GM21576 (cell line): ENCODE data around the gene DAND5.
A peak's percentile ranks its signal among the peaks of the same experiment; 100 is the strongest.
"Not testable (repeated sequence)": the region's sequence is repeated elsewhere in the genome, so short reads cannot be mapped to it uniquely, and the experiment has no call there.

Experiments
- ATAC-seq: cut with Tn5 transposase; IDR thresholded peaks from one replicate; pipeline ENCODE4 v1.9.1; 2021; ENCODE audit warnings: mild to moderate bottlenecking, moderate library complexity; ENCODE audit not compliant: unreplicated experiment

DAND5 gene

GRCh38 chr19:12965017-12965811 lies 4.2 kb upstream of the DAND5 start:
- peak; percentile 55 for ATAC-seq

GRCh38 chr19:12965812-12966135 lies 3.6 kb upstream of the DAND5 start:
- no peak for ATAC-seq

GRCh38 chr19:12967907-12968306 lies 1.5 kb upstream of the DAND5 start:
- no peak for ATAC-seq

GRCh38 chr19:12970070-12970820 lies 869 bp downstream of the DAND5 start:
- ATAC-seq: no peak

GRCh38 chr19:12973236-12973635 lies 3.9 kb downstream of the DAND5 start:
- ATAC-seq: no peak

DNA sequence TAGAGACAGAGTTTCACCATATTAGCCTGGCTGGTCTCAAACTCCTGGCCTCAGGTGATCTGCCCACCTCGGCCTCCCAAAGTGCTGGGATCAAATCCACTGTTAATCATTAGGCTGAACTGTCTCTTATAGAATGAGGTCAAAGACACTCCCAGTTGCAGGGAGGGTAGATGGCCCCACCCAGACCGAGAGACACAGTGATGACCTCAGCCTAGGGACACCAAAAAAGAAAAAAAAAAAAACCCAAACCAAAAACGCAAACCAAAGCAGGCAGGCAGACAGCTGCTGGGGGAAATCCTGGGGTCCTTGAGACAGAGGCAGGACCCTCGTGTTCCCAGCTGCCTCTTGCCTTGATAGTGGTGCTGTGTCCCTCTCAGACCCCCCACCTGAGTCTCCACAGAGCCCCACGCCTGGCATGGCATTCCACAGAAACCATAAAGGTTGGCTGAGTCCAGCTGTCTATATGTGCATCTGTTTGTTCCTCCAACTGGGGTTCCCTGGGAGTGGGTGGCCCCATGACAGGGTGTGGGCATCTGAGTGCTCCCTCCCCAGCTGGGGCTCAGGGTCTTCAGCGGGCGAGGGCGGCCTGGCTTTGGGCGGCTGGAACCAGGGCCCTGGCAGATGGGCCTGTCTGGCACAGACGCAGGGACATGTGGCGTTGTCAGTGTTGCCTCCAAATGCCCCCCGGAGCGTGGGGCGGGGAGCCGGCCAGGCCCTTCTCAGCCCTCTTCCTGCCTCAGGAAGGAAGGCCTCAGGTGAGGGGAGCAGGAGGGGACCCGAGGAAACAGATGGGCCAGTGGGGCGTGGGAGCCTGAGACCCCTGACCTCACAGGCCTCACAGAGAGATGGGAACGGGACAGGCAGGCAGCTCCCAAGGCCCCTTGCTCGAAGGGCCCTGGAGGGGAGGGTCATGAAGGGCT lies 5.2 kb downstream of the DAND5 start:
- ATAC-seq: no peak

DNA sequence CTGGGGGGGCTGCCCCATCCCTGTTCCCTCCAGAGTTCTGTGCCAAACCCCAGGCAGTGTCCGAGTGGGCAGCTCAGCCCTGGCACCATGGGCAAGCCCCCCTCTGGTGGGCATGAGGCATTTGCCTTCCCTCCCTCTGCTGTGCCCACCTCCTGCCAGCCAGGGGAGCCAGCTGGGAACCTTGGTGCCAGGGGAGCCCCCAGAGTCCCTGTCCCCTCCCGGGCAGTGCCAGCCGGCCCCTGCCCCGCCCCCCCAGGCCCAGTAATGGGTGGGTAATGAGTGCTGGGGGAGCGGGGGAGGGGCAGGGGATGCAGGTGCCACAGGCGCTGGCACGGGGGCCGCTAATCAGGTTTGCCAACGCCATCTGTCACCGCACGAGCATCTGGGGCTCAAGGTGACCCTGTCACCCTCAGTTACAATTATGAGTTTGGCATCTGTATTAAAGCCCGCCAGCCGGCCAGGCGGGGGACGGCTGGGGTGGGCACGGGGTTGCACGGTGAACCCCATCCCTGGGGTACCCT lies 5.9 kb downstream of the DAND5 start:
- ATAC-seq: no peak

DNA sequence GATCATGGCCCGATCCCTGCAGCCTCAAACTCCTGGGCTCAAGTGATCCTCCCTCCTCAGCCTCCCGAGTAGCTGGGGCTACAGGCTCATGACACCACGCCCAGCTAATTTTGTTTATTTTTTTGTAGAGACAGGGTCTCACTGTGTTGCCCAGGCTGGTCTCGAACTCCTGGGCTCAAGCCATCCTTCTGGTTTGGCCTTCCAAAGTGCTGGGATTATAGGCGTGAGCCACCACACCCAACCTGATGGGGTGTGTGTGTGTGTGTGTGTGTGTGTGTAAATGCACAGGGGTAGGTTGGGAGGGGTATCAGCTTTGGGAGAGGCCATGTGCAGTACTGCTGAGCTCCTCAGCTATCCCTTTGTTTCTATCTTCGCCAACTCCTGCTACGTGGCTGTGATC lies 6.7 kb downstream of the DAND5 start:
- ATAC-seq: not testable (repeated sequence)

DNA sequence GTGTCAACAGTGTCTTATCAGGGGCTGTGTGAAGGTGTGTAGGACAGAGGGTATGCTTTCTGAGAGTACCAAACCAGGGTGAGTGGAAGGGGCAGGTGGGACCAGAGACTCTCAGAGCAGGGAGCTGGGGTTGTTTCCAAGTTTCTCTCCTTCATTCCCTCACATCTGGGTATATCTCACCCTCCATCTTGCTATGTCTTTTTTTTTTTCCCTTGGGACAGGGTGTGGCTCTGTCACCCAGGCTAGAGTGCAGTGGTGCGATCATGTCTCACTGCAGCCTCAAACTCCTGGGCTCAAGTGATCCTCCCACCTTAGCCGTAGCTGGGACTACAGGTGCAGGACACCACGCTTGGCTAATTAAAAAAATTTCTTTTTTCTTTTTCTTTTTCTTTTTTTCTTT lies 10.6 kb downstream of the DAND5 start:
- no peak for ATAC-seq

DNA sequence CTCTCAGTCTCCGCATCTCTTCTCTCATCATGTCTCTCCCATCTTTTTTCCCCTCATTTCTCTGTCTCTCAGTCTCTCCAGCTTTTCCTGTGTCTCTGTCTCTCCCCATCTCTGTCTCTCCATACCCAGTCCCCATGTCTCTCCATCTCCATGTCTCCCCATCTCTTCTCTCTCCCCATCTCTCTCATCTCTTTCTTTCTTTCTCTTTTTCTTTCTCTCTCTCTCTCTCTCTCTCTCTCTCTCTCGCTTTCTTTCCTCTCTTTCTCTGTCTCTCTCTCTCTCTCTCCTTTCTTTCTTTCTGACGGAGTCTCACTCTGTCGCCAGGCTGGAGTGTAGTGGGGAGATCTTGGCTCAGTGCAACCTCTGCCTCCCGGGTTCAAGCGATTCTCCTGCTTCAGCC lies 13.3 kb downstream of the DAND5 start:
- ATAC-seq: no peak

GRCh38 chr19:12983091-12983490 lies 13.7 kb downstream of the DAND5 start:
- ATAC-seq: no peak

DNA sequence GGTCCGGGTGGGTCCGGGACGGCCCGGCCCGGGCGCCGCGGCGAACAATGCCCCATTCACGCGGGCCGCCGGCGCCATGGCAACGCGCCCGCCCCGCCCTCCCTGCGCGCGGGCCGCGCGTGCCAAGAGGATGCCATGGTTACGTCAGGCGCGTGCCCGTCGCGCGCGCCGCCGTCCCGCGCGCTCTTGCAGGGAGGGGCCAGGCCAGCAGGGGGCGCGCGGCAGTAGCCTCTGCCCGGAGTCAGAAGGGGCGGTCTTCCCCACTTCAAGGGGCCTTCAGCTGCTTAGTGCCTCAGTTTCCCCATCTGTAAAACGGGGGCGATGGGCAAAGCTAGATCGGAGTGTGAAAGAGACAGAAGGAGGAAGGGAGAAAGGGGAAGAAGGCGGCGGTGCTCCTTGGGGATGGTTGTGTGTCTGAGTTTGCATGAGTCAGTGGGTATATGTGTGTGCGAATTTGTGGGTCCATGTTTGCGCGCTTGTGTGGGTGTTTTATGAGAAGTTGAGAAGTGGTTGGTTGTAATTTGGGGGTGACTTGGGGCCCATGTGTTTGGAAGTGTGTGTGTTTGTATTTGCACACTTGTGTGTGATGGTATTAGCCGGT lies 14.3 kb downstream of the DAND5 start:
- no peak for ATAC-seq

- ATAC-seq: no peak
Measured at GRCh38 chr19:12984143-12984627, 14.8 kb downstream of the DAND5 start.

DNA sequence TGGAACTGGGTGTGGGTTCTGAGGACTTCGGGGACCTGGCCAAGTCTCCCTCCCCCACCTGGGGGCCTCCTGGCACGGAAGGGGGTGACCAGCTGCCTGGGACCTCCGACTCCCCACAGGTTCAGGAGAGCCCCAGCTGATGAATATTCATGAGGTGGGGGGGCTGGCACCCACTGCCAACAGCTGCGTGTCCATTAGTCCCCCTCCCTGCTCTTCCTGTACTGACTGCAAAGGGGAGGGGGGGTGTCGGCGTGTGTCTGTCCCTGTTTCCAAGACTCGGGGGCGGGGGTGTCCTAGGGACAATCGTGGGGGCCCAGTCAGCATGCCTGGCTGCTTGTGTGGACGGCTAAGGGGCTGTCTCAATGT lies 15.3 kb downstream of the DAND5 start:
- no peak for ATAC-seq

GRCh38 chr19:12985049-12985776 lies 15.8 kb downstream of the DAND5 start:
- no peak for ATAC-seq

DNA sequence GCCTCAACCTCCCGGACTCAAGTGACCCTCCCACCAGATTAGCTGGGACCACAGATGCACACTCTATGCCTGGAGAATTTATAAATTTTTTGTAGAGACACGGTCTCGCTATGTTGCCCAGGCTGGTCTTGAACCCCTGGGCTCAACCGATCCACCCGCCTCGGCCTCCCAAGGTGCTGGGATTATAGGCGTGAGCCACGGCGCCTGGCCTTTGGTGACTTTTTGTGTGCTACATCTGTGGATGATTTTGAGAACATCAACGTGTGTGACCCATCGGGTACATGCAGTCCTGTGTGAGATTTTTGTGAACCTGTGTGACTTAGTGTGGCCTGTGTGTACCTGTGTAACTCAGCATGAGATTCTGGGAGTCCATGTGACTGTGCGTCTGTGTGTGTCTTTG lies 17.4 kb downstream of the DAND5 start:
- no peak for ATAC-seq

DNA sequence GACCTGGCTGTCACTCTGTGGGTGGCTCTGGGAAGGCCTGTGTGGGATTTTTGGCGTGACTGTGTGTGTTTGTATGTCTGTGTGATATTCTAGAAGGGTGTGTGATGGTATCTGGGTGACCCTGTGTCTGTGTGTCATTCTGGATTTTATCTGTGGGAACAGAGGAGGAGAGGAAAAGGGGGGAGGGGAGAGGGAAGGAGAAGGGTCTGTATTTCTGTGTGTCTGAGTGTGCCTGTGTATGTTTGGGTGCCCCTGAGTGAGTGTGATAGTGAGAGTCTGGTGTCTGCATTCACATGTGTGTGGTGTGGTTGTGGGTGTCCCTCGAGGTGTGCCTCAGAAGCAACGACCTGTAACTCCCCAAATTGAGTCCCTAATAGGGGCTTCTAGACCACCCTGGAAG lies 17.8 kb downstream of the DAND5 start:
- ATAC-seq: no peak

- ATAC-seq: no peak
Measured at GRCh38 chr19:12987781-12988180, 18.4 kb downstream of the DAND5 start.

DNA sequence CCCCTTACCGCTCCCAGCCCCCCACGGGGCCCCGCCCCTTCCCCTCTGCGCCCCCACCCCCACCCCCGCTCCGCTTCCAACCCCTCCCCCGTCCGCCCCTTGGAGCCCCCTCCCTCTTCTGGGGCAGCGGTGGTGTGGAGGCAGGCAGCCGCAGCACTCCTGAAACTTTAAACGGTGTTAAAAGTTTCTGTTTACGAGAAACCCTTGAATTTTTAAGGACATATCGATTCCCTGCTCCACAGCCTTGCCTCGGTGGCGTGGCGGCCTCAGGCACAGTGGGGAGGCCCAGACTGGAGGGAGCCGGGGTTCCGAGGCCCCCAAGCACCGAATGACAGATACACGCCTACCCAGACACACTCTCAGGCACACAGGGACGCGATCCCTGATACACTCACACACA lies 21.1 kb downstream of the DAND5 start:
- ATAC-seq: no peak

DNA sequence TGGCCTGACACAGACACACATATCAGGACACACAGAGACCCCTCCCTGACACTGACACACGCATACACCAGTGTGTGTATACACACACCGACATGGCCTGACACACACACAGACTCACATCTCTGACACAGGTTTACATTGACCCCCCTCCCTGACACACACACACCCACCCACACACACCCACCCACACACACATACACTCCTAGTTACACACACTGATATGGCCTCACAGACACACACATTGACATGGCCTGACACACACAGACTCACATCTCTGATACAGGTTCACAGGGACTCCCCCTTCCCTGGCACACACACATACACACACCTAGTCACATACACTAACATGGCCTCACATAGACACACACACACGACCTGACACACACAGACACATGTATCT lies 21.5 kb downstream of the DAND5 start:
- ATAC-seq: no peak
